GM21526 (cell line): ENCODE results near the gene PPP2R2D.
"Not testable (repeated sequence)": the region's sequence is repeated elsewhere in the genome, so short reads cannot be mapped to it uniquely, and the experiment has no call there.

Experiments used
- ATAC-seq: cut with Tn5 transposase; IDR thresholded peaks from one replicate; pipeline ENCODE4 v1.9.1; 2021; ENCODE audit warnings: moderate library complexity; ENCODE audit not compliant: unreplicated experiment, low FRiP score

The PPP2R2D gene

DNA sequence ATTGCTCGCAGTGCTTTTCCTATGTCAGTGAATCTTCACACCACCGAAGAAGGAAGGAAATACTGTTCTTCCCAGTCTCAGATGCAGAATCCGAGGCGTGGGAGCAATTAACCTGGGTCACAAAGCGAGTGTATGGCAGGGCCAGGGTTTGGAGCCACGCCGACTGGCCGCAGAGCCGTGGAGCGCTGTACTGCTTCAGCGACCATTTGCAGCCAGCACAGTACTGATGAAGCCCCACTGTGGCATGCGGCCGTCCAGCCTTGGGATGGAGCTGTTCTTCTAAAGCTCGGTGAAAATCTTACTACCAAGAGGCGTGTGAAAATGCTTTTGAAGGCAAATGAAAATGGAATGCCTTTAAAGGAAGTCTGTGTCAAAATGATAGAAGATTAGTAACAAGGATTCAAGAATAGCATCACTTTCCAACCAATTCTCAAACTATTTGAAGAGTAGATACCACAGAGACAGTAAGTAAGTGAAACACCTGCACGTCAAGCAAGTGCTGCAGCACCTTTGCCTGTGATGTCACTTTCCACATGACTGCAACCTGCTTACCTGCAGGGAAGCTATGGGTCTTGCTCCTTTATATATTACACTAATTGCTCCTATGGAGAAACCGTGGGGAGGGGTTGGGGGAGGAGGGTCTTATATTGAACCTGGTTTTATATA, 4.9 kb downstream of the PPP2R2D start:
- no peak for ATAC-seq

DNA sequence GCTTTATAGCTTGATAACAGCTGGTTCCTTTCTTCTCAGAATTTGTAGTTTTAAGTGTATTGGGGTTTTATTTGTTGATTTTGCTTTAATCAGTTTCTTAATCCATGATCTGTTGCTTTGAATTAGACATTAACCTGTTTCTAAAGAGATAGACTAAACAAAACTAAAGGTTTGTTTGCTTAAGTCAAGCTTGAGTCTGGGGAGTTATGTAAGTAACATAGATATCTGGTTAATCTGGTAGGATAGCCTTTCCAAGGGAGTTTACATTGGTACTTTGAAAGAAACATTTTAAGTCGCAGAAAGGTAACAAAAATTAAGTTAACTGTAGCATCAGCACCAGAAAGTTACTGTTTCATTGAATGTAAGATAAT, 5.4 kb downstream of the PPP2R2D start:
- ATAC-seq: no peak

DNA sequence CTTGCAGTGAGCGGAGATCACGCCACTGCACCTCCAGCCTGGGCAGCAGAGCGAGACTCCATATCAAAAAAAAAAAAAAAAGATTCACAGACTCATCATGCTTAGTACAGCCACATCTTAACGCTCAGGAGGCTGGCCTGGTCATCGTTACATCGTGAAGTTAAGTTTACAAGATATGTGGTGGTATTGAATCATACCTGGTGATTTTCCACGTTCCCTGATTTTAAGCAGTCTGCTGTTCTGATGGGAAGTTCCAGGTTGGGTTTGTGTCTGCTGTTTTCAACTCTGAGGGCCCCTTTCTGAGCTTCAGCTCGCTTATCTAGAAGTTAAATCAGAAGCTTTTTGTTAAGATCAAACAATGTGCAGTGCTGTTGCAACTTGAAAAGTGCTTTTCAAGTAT, 6.9 kb downstream of the PPP2R2D start:
- ATAC-seq: no peak

DNA sequence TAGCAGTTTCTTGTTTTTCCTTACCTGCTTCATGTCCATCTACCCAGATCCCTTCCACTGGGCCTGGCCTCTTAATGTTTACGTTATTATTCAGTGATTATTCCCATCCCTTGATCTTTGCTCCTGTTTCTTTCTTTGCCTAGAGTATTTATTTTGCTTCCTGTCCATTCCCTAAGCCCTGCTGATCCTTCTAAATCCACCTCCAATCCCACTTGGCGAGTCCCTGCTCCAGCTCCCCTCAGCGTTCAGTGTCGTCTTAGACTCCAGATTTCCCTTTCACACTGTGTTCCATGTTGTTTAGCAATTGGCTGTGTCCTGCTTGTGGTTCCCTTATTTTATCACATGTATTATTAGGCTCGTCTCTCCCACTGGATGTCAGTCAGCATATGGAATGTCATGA, 7.3 kb downstream of the PPP2R2D start:
- no peak for ATAC-seq

DNA sequence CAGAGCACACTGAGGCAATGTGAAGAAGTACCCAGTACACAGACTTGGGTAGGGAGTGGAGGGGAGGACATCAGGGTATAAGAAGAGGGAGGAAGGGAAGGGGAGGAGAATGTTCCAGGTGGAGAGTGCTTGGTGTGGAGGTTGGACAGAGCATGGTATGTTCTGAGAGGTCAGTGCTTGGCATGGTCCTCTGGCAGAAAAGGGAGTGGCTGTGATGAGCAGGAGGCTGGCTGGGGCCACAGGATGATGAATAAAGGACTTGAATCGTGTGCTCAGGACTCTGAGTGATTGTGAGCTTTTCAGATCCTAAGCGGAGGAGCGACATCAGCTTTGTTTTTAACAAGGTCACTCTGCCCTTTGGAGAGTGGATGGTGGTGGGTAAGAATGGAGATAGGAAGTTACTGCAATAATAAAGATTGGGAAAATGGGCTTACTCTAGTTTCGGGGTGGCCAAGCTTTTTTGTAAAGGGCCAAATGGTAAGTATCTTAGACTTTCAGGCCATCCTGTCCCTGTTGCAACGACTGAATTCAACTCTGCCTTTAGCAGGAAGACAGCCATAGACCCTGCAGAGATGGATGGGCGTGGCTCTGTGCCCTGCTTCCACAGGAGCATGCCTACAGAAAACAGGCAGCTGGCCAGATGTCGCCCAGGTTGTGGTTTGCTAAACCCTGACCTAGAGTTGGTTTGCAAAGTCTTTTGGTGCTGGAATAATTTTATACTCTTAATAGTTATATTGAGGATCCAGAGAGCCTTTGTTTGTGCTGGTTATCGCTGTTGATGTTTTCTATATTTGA, 8.4 kb downstream of the PPP2R2D start:
- no peak for ATAC-seq

DNA sequence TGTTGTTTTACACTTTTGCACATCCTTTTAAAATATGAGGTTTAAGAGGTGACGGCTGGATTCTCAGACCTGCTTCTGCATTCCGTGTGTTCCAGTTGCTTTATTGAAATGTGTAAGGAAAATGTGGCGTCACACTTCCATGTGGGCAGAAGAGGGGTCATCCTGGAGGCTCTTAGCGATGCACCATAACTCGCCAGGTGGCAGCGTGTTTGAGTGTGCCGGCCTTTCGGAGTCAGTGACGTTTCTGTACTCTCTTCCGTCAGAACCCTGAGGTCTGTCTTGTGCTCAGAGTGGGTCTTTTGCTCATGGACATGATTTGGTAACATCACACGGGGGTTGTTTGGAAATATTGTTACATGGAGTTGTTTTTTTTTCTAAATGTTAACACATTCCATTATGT, 9.1 kb downstream of the PPP2R2D start:
- ATAC-seq: no peak

DNA sequence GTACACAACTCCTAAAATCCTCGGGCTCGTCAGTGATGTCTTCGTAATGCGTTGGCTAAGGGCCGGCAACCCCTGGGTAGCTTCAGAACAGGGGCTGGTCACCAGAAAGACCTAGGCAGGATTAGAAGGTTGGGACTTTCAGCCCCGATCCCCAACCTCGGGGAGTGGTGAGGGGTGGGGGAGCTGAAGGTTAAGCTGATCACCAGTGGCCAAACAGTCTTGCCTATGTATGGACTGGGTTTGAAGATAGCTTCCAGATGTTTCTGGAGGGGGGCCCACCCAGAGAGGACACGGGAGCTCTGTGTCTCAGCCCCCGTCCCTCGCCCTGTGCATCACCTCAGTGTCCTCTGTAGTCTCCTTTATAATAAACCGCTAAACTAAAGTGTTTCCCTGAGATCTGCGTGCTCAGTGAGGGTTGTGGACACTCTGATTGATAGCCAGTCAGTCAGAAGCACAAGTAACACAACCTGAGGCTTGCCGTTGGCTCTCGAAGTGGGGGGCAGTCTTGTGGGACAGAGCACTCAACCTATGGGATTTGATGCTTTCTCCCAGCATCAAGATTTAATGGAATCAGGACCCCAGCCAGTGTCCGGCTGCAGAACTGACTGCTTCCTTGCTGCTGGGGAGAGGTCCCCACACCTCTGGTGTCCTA, 10.0 kb downstream of the PPP2R2D start:
- ATAC-seq: no peak

DNA sequence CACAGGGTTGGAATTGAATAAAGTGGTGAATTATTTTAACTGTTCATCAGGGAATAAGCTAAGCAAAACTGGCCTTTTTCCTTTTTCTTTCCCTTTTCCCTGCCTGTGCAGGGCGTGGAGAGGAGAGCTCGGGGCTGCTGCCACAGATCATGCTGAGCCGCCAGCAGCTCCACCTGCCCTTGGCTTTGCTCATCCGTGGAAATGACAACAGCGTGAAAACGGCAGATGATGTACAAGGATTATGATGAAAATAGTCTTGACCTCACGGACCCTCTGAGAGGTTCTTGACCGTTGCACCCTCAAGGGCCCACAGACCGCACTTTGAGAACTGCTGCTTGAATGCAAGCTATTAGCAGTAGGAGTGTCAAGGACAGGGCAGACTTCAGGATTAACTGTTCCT, 10.6 kb downstream of the PPP2R2D start:
- ATAC-seq: no peak

DNA sequence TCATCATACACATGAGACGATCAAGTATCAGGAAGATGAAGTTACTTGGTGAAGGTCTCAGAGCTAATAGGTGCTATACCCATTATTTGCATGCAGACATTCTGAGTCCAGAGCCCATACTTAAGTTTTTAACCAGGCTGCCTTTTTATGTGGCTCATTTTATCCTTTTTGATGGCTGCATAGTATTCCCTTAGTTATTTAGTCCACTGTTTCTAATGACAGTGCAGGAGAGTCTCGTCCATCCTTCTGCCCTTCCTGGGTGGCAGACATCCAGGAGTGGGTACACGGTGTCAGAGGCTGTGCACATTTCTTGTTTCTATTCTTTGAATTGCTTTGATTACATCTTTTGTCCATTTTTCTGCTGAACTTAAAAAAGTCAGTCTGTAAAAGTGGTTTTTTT, 11.8 kb downstream of the PPP2R2D start:
- no peak for ATAC-seq

DNA sequence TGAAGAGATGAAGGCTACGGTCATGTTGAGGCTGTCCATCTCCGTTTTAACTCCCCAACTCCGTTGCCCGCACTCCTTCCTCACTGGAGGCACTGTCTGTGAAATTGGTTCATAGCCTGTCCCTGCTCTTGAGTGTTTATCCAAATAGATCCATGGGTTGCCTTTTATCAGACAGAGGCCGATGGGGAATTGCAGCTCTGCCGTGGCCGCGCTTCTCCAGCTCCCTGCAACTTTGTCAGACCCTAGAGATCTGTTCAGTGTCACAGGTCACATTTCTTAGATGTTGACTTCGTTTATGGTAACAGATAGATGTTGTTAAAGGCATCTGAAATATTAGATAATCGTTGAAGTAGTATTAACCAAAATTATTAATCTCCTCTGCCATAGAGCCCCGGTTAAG, 14.7 kb downstream of the PPP2R2D start:
- ATAC-seq: no peak

DNA sequence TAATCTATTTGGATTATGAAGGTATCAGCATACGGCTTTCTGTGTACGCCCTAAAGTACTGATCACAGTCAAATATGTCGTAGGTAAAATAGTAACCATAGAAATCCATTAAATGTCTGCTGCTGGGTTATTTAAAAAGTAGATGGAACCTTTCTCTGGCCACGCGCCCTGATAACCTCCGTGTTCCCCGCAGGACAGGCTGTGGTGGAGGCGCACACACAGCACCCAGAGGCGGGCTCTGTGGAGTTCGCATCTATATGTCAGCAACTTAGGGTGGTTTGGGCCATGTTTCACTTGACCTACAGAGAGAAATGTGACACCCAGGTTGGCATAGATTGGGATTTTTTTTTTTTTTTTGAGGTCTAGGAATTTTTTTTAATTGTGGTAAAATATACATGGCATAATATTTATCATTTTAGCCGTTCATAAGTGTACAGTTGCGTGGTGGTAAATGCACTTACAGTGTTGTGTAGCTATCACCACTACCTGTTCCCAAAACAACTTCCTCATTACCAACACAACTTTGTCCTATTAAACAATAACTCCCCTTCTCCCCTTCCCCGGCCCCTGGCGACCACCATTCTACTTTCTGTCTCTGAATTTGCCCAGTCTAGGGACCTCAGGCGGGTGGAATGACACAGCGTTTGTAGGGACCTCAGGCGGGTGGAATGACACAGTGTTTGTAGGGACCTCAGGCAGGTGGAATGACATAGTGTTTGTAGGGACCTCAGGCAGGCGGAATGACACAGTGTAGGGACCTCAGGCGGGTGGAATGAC, 15.4 kb downstream of the PPP2R2D start:
- no peak for ATAC-seq

DNA sequence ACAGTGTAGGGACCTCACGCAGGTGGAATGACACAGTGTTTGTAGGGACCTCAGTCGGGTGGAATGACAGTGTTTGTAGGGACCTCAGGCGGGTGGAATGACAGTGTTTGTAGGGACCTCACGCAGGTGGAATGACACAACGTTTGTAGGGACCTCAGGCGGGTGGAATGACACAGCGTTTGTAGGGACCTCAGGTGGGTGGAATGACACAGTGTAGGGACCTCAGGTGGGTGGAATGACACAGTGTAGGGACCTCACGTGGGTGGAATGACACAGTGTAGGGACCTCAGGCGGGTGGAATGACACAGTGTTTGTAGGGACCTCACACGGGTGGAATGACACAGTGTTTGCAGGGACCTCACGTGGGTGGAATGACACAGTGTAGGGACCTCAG, 16.0 kb downstream of the PPP2R2D start:
- not testable (repeated sequence) for ATAC-seq

DNA sequence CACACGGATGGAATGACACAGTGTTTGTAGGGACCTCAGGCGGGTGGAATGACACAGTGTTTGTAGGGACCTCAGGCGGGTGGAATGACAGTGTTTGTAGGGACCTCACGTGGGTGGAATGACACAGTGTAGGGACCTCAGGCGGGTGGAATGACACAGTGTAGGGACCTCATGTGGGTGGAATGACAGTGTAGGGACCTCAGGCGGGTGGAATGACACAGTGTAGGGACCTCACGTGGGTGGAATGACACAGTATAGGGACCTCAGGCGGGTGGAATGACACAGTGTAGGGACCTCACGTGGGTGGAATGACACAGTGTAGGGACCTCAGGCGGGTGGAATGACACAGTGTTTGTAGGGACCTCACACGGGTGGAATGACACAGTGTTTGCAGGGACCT, 16.7 kb downstream of the PPP2R2D start:
- not testable (repeated sequence) for ATAC-seq

DNA sequence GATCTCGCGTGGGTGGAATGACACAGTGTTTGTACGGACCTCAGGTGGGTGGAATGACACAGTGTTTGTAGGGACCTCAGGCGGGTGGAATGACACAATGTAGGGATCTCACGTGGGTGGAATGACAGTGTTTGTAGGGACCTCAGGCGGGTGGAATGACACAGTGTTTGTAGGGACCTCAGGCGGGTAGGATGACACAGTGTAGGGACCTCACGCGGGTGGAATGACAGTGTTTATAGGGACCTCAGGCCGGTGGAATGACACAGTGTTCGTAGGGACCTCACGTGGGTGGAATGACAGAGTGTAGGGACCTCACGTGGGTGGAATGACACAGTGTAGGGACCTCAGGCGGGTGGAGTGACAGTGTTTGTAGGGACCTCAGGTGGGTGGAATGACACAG, 18.7 kb downstream of the PPP2R2D start:
- ATAC-seq: not testable (repeated sequence)

DNA sequence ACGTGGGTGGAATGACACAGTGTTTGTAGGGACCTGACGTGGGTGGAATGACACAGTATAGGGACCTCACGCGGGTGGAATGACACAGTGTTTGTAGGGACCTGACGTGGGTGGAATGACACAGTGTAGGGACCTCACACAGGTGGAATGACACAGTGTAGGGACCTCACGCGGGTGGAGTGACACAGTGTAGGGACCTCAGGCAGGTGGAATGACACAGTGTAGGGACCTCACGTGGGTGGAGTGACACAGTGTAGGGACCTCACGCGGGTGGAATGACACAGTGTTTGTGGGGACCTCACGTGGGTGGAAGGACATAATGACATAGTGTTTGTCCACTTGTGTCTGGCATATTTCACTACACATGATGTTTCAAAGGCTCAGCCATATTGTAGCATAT, 19.3 kb downstream of the PPP2R2D start:
- no peak for ATAC-seq

DNA sequence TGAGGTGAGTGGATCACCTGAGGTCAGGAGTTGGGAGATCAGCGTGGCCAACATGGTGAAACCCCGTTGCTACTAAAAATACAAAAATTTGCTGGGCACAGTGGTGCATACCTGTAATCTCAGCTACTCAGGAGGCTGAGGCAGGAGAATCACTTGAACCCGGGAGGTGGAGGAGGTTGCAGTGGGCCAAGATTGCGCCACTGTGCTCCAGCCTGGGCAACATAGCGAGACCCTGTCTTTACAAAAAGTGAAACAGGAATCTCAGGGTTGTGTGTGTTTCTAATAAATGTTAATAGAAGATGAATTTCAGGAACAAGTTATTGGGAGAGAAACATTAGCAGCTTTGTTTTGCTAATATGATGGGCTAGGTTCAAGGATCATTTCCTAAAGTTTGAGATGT, 19.9 kb downstream of the PPP2R2D start:
- peak; percentile 17 for ATAC-seq

DNA sequence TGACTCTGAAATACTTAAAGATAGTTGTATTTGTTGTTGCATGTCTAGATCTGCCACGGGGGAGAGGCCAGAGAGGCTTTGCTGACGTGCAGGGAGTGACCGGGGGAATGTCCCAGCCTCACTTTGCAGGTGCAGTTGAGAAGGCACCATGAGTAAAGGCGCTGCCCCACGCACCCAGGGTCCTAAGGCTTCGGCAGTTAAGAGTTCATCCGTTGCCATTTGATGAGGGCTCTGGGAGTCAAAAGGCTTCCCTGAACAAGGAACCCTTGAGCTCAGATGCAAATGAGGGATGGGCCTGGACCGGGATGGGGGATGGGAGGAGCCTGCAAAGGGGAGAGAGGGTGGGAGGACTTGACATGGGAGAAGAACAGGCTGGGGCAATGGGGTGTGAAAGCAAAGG, 20.4 kb downstream of the PPP2R2D start:
- ATAC-seq: peak; percentile 75

DNA sequence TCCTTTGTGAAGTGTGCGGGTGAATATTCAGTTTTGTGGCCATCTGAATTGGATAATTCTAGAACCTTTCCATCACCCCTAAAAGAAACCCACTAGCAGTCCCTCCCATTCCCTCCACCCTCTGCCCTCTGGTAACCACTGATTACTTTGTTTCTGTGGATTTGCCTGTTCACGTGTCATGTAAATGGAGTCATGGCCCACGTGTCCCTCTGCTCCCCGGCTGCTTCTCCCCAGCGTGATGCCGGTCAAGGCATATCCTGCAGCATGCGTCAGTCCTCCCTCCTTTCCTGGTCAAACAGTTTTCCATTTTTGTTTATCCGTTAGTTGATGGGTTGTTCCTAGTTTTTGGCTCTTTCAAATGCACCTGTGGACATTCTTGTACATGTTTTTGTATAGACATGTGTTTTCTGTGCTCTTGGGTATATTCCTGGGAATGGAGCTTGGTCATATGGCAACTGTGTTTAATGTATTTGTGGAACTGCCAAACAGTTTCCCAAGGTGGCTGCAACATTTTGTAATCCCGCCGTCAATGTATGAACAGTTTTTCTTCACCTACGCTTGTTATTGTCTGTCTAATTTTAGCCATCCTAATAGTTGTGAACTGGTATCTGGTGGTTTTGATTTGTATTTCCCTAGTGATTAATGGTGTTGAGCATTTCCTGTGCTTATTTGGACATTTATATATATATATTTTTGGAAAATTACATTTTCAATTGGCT, 22.4 kb downstream of the PPP2R2D start:
- ATAC-seq: no peak

DNA sequence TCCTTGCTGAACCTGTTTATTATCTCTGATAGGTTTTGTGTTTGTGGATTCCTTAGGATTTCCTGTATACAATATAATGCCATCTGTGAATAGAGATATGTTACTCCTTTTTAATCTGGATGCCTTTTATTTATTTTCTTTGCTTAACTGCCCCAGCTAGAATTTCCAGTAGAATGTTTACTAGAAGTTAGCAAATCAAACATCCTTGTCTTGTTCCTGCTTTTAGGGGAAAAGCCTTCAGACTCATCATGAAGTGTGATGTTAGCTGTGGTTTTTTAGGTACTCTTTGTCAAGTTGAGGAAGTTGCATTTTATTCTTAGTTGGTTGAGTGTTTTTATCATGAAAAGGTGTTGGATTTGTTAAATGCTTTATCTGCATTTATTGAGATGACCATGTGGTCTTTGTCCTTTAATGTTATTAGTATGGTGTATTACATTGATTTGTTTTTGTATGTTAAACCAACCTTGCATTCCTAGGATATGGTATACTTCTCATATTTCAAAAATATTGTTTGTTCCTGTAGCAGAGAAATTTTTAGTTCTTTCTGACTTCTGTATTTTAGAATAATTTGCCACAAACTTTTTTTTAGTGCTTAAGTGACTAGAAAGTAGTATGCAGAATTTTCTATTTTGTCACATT, 24.3 kb downstream of the PPP2R2D start:
- no peak for ATAC-seq

DNA sequence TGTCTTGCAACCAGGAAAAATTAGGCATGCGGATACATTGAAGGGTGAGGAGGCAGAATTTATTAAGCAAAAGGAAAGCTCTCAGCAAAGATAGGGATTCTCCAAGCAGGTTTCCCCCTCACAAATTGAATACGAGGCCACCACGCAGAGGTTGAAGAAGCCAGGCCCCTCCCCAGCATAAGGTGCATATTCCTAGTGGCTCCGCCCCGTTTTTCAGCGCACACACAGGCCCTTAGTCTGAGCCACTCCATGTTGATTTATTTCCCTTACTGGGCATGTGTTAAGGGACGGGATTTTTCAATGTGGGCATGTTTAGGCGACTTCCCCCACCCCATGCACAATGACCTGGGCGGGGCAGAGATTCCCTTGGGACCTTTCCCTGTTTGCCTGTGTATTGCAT, 24.9 kb downstream of the PPP2R2D start:
- no peak for ATAC-seq
